IMR-90 (cell line): ENCODE measurements around the gene TMEM63A. TPM values are rescaled to one million over a fixed set of nuclear protein-coding genes. Genes with fewer than 3 reads are reported as not detected.

ENCODE experiments used
- ATAC-seq: fragments of 200-7000 bp; cut with Tn5 transposase; 2 replicates; pipeline ENCODE4 v1.9.1; 2020; ENCODE audit warnings: low read depth, mild to moderate bottlenecking, moderate library complexity
- BruUV-seq: library from RNA; stranded (reverse); fragments of 400-500 nt; replicated peaks from 2 replicates; lab custom pipeline; 2021; lab: Mats Ljungman, UMichigan
- CTCF ChIA-PET: fragments of 300-600 bp; formaldehyde crosslinking; extraction: SDS; loops from one replicate; lab custom pipeline; 2021; ENCODE audit warnings: antibody characterized with exemption; lab: Yijun Ruan, JAX
- POLR2A ChIA-PET: fragments of 300-600 bp; sonication (Branson Sonifier 250); formaldehyde crosslinking; loops from one replicate; lab custom pipeline; 2022; ENCODE audit warnings: antibody characterized with exemption; ENCODE audit not compliant: unreplicated experiment; lab: Charles Lee
- DNase-seq: peaks from one replicate; pipeline ENCODE4 v3.0.0; 2013
- H2AFZ ChIP-seq: replicated peaks from 2 replicates; pipeline ENCODE3; 2013; ENCODE audit warnings: low read length, mild to moderate bottlenecking; ENCODE audit not compliant: poor library complexity
- H2AK5ac ChIP-seq: 2 replicates; pipeline ENCODE4 v1.6.1; 2013; ENCODE audit warnings: low read depth, low read length, inconsistent platforms
- H2AK9ac ChIP-seq: replicated peaks from 2 replicates; pipeline ENCODE3; 2013; ENCODE audit warnings: mild to moderate bottlenecking, low read depth, low read length, moderate library complexity; ENCODE audit not compliant: poor library complexity
- H2BK120ac ChIP-seq: 2 replicates; pipeline ENCODE4 v1.6.1; 2013; ENCODE audit warnings: low read depth, low read length, inconsistent platforms
- H2BK15ac ChIP-seq: 3 replicates; pipeline ENCODE4 v1.6.1; 2013; ENCODE audit warnings: low read depth, low read length, inconsistent platforms
- H2BK20ac ChIP-seq: 2 replicates; pipeline ENCODE4 v1.6.1; 2013; ENCODE audit warnings: low read depth, mild to moderate bottlenecking, inconsistent platforms, low read length, moderate library complexity
- H2BK5ac ChIP-seq: 2 replicates; pipeline ENCODE4 v1.6.1; 2013; ENCODE audit warnings: mild to moderate bottlenecking, low read depth, low read length, inconsistent platforms; ENCODE audit not compliant: poor library complexity, severe bottlenecking
- H3K14ac ChIP-seq: replicated peaks from 2 replicates; pipeline ENCODE4 v1.6.1; 2013; ENCODE audit warnings: low read depth, low read length, inconsistent platforms
- H3K18ac ChIP-seq: 2 replicates; pipeline ENCODE4 v1.6.1; 2013; ENCODE audit warnings: low read depth, low read length, control low read depth
- H3K23ac ChIP-seq: 2 replicates; pipeline ENCODE4 v1.6.1; 2013; ENCODE audit warnings: low read depth, low read length, inconsistent platforms
- H3K27ac ChIP-seq: 2 replicates; pipeline ENCODE4 v1.5.1; 2013; ENCODE audit warnings: mild to moderate bottlenecking, control low read depth, low read length; ENCODE audit not compliant: insufficient read depth
- H3K27me3 ChIP-seq: 2 replicates; pipeline ENCODE4 v1.6.1; 2013; ENCODE audit warnings: low read length; ENCODE audit not compliant: control insufficient read depth, insufficient read depth
- H3K36me3 ChIP-seq: 2 replicates; pipeline ENCODE4 v1.6.1; 2013; ENCODE audit warnings: low read length, mixed read lengths; ENCODE audit not compliant: control insufficient read depth, insufficient read depth
- H3K4ac ChIP-seq: 2 replicates; pipeline ENCODE4 v1.6.1; 2013; ENCODE audit warnings: low read depth, low read length, inconsistent platforms
- H3K4me1 ChIP-seq: 2 replicates; pipeline ENCODE4 v1.6.1; 2013; ENCODE audit warnings: low read length, mixed read lengths; ENCODE audit not compliant: control insufficient read depth, insufficient read depth
- H3K4me2 ChIP-seq: 2 replicates; pipeline ENCODE4 v1.6.1; 2013; ENCODE audit warnings: low read depth, mild to moderate bottlenecking, control low read depth, low read length, moderate library complexity
- H3K4me3 ChIP-seq: 2 replicates; pipeline ENCODE4 v1.5.1; 2013; ENCODE audit warnings: low read depth, mild to moderate bottlenecking, control low read depth, low read length, moderate library complexity; ENCODE audit not compliant: insufficient read depth
- H3K56ac ChIP-seq: 2 replicates; pipeline ENCODE4 v1.6.1; 2013; ENCODE audit warnings: low read length, inconsistent platforms; ENCODE audit not compliant: insufficient read depth; ENCODE audit errors: extremely low read depth
- H3K79me1 ChIP-seq, 2 experiments: 2 replicates each; pipeline ENCODE4 v1.6.1; 2013; ENCODE audit warnings: low read length in 2 of 2, inconsistent platforms in 1 of 2, low read depth in 1 of 2
- H3K9ac ChIP-seq: 2 replicates; pipeline ENCODE4 v1.6.1; 2013; ENCODE audit warnings: low read depth, low read length, control low read depth
- H3K9me1 ChIP-seq: 2 replicates; pipeline ENCODE4 v1.6.1; 2013; ENCODE audit warnings: low read length, inconsistent platforms; ENCODE audit not compliant: insufficient read depth
- H3K9me3 ChIP-seq: 2 replicates; pipeline ENCODE4 v1.6.1; 2013; ENCODE audit warnings: low read length; ENCODE audit not compliant: control insufficient read depth, insufficient read depth
- H4K20me1 ChIP-seq: 2 replicates; pipeline ENCODE4 v1.6.1; 2013; ENCODE audit warnings: low read length, inconsistent platforms; ENCODE audit not compliant: insufficient read depth
- H4K5ac ChIP-seq: 2 replicates; pipeline ENCODE4 v1.6.1; 2013; ENCODE audit warnings: mild to moderate bottlenecking, low read depth, low read length, control low read depth
- H4K8ac ChIP-seq, 2 experiments: 2 replicates each; pipeline ENCODE4 v1.6.1; 2013; ENCODE audit warnings: low read depth in 2 of 2, low read length in 2 of 2, control low read depth in 1 of 2, inconsistent platforms in 1 of 2
- H4K91ac ChIP-seq: 2 replicates; pipeline ENCODE4 v1.6.1; 2013; ENCODE audit warnings: low read depth, low read length, inconsistent platforms; ENCODE audit not compliant: insufficient read depth
- BHLHE40 ChIP-seq: fragments of 150-350 bp; IDR thresholded peaks from 2 replicates; pipeline ENCODE4 v1.6.1; 2016; ENCODE audit warnings: mild to moderate bottlenecking, low read depth, low read length
- CTCF ChIP-seq: conservative IDR thresholded peaks from 2 replicates; pipeline ENCODE4 v1.5.1; 2012; ENCODE audit warnings: mild to moderate bottlenecking, low read depth, low read length, improper control_type of control experiment
- MAZ ChIP-seq: IDR thresholded peaks from 2 replicates; pipeline ENCODE4 v1.6.1; 2012; ENCODE audit warnings: low read depth, mild to moderate bottlenecking, low read length, improper control_type of control experiment, moderate library complexity, borderline replicate concordance
- POLR2A ChIP-seq: IDR thresholded peaks from 2 replicates; pipeline ENCODE4 v1.6.1; 2012; ENCODE audit warnings: mild to moderate bottlenecking, low read depth, low read length
- RFX5 ChIP-seq: IDR thresholded peaks from 2 replicates; pipeline ENCODE4 v1.8.0; 2012; ENCODE audit warnings: low read depth, mild to moderate bottlenecking, low read length, moderate library complexity
- WGBS, 2 experiments: methylation state at CpG; one replicate each; pipeline versions ENCODE4 v1.1.5 to v1.1.7; 2013; ENCODE audit warnings: missing lambda C conversion rate in 2 of 2; ENCODE audit not compliant: insufficient read length in 1 of 2; ENCODE audit errors: extremely low coverage in 2 of 2; 5-methylcytosine and 5-hydroxymethylcytosine counted together
- dilution Hi-C: fragments of 300-500 bp; cut with HindIII; formaldehyde crosslinking; loops from one replicate; pipeline ENCODE4 v1.14.3; 2018; ENCODE audit warnings: low sequenced_read_pairs; ENCODE audit not compliant: unreplicated experiment
- in situ Hi-C: fragments of 300-500 bp; cut with MboI; formaldehyde crosslinking; loops from 3 replicates; pipeline ENCODE4 v1.14.3; 2019; ENCODE audit warnings: low sequenced_read_pairs, inconsistent platforms, mixed read lengths
- intact Hi-C: fragments of 100-400 bp; cut with micrococcal nuclease; formaldehyde crosslinking; loops from 2 replicates; pipeline ENCODE4 v1.10.0; 2022
- polyA plus RNA-seq, 3 experiments: library from polyadenylated mRNA; depleted of rRNA; stranded (reverse); fragments of >200 nt; gene quantifications; 2 replicates each; pipeline ENCODE4 v1.2.3, GENCODE V29; 2012; ENCODE audit warnings: low replicate concordance in 1 of 3
- total RNA-seq: library from RNA; depleted of rRNA; stranded (reverse); fragments of >200 nt; gene quantifications from 2 replicates; pipeline ENCODE4 v1.2.3, GENCODE V29; 2012
- TF ChIP-seq, protein P1 (sequence below): fragments of 150-350 bp; IDR thresholded peaks from 2 replicates; pipeline ENCODE4 v1.6.1; 2017; ENCODE audit warnings: mild to moderate bottlenecking, antibody characterized with exemption, low read length, low read depth

TMEM63A gene
- total and polyA plus RNA-seq, 2 of the 4 experiments (the other 2 are of a cell fraction), result 4.7 to 23.3 TPM

GRCh38 chr1:225819346-225820192, 62.6 kb downstream of the TMEM63A start:
- Histone ChIP-seq H2BK20ac (peak overlapping the region; percentile 55; the same call in 1 of the 2 replicates), H3K9me3 (no peaks in the 10 kb centered on the region), H3K4me3 (no peak overlapping the region), H2BK15ac (no peak overlapping the region), H3K27me3 (no peaks in the 10 kb centered on the region), H3K56ac (no peak overlapping the region), H3K36me3 (no peaks in the 10 kb centered on the region; the same call in 1 of the 2 replicates), H3K23ac (no peak overlapping the region), H2AFZ (no peak overlapping the region), H3K4me2 (no peak overlapping the region), H2AK9ac (peak overlapping the region; percentile 23), H4K5ac (no peak overlapping the region), H4K20me1 (no peaks in the 10 kb centered on the region; the same call in 1 of the 2 replicates), H3K4me1 (peaks cover 18% of the 10 kb centered on the region), H3K27ac (no peak overlapping the region), H3K79me1 (peaks cover 12 to 26% of the 10 kb centered on the region in 2 experiments; a peak in 3 of 4 replicates), H4K91ac (no peak overlapping the region), H4K8ac (no peak overlapping the region), H3K4ac (peak overlapping the region; percentile 10; the same call in 1 of the 2 replicates), H3K18ac (no peak overlapping the region), H3K14ac (no peak overlapping the region), H3K9ac (no peak overlapping the region), H3K9me1 (peaks cover 16% of the 10 kb centered on the region), H2BK5ac (no peak overlapping the region), H2AK5ac (no peak overlapping the region), H2BK120ac (no peak overlapping the region; the same call in 1 of the 2 replicates)
- DNase-seq (no peak), ATAC-seq (no peak)
- in situ Hi-C loops, result no loop called here
- ChIA-PET CTCF (no interaction called here), POLR2A (no interaction called here)
- intact Hi-C loops, result no loop called here
- no TSS peak for BruUV-seq
- dilution Hi-C loops, result no loop called here
- WGBS, 2 experiments, result 100% methylated on average over 3 of the region's 12 CpGs; no CpG with 5 or more reads in 1 of the 2 experiments
- TF ChIP-seq MAZ, result no peak
- TF ChIP-seq, protein P1, sequence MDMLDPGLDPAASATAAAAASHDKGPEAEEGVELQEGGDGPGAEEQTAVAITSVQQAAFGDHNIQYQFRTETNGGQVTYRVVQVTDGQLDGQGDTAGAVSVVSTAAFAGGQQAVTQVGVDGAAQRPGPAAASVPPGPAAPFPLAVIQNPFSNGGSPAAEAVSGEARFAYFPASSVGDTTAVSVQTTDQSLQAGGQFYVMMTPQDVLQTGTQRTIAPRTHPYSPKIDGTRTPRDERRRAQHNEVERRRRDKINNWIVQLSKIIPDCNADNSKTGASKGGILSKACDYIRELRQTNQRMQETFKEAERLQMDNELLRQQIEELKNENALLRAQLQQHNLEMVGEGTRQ, result no peak
- no peak for TF ChIP-seq RFX5
- TF ChIP-seq BHLHE40, result no peak
- TF ChIP-seq CTCF, result no peak
- TF ChIP-seq POLR2A, result no peak
